GM19468 (cell line): ENCODE results near the gene EIPR1.

Experiments
- ATAC-seq: cut with Tn5 transposase; IDR thresholded peaks from one replicate; pipeline ENCODE4 v1.9.1; 2021; ENCODE audit warnings: mild to moderate bottlenecking, moderate library complexity, moderate number of reproducible peaks; ENCODE audit not compliant: unreplicated experiment; ENCODE audit errors: extremely low read depth

Gene EIPR1

DNA sequence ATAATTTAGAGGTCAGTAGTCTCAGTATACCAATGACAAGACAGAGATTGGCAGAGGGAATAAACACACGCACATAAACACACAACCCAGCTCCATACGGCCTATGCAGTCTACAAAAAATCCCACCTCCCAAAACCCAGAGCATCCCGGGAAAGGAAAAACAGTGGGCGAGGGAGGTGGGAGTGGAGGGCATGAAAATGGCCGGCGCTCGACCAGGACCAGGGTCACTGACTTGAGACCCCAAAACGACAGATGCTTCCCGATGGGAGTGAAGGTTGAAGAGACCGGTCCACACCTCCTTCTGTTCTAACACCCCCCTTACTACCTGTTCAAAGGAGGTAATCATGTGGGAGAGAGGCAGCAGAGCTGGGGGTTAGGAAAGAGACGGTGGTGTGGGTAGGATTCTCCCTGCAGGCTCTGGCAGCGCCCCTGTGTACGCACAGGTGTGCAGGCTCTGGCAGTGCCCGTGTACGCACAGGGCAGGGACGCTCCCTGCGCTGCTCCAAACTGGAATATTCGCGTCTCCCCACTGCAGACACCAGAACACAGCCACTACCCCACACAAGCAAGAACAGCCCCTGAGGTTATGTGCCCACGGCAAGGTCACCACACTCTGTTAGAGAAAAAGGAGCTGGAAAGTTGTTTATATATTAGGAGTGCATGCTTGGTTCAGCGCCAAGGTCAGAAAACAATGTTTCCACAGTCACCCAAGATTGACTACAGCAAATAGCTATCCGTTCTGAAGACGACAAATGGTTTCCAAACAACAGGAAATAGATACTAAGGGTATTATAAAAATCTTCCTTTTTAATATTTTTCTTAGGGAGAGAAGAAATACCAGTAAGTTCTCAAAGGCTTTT lies 67.9 kb downstream of the EIPR1 start:
- ATAC-seq, result no peak

DNA sequence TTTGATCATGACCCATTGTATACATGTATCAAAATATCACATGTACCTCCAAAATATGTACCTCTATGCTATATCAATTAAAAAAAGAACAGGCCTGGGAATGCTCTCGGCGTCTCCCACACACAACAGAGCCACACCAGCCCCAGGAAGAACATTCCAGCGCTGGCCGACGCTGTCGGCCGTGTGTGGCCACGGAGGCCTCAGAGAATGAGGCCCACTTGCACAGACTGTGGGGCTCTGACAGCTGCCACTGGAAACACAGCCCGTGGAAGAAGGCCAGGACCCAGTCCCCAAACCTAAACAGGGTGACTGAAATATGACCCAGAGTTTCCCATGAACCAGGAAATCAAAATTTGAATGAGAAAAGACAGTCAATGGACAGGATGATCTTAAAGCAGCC lies 69.7 kb downstream of the EIPR1 start:
- ATAC-seq, result no peak

DNA sequence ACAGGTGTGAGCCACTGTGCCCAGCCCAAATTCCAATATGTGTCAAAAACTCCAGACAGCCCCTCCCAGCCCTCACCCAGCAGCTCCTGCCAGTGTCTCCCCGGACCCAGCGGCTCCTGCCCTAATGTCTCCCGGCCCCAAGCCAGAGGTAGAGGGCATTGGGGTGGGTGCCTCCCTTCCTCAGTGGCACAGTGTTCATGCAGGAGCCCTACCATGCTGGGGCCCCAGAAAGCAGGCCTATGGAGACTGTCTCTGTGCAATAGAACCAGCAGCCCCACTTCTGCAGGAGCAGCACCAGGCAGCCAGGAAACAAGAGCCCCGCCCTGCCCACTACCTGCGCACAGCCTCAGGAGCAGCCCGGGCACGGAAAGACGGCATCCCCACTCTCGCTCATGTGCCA lies 70.4 kb downstream of the EIPR1 start:
- no peak for ATAC-seq

DNA sequence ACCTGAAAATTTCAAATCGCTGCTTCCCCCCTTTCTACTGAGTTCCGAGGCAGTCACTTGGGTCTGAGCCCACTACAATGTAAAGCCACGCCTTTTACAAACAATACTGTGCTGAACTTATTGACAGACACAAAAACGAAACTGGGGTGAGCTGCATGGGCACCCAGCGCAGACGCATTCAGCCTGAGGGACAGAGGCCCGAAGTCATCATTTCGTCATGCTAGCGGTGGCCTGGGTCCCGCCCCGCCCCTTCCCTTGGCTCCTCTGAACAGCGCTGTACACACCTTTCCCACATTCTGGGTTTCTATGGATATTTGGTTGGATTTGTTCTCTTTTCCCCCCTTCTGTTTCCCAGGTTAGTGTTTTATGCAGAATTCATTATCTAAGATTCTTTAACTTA lies 71.7 kb downstream of the EIPR1 start:
- no peak for ATAC-seq

DNA sequence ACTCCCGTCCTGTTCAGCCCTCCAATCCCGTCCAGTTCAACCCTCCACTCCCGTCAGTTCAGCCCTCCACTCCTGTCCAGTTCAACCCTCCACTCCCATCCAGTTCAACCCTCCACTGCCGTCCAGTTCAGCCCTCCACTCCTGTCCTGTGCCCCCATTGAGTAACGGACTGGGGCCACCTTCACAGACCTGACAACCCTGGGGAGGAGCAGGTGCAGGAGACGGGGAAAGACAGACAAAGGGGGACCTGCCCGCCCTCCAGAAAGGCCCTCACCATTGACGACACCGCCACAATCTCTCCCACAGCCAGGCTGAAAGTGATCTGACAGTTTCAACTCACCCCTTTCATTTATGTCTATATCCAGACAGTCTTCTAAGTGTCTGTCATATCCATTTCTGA lies 72.2 kb downstream of the EIPR1 start:
- no peak for ATAC-seq

DNA sequence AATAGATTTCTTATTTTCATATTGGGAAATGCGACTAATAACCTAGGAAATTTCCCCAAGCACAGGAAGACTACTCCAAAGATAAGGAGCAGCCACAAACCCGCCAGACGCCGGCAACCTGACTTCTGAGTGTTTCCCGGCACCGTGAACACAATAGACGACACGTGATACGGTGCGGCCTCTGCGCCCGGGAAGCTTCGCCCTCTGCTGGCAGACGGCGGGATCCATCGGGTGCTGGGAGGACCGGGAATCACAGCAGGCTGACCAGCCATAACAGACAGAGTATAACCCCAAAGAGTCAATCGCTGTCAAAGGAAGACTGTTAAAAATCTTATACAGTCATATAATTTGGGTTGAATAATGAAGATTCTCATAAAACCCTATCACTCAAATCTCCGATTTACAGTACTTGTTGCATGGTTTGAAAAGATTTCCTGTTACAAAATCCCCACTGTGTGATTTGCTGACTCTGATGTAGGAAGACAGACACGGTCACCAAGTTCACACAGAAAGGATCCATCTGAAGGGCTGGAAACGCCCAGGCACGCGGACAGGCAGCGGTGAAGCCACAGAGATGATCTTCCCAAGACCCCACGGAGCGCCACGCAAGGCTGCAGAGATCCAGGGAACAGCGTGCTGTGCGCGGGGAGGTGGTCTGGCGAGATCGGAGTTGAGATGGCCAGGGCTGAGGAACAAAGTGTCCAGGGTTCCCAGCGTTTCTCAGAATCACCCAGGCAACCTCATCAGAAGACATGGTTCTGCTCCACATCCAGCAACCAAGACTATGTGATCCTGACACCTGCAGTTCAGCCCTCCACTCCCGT lies 73.8 kb downstream of the EIPR1 start:
- ATAC-seq, result peak; percentile 98

DNA sequence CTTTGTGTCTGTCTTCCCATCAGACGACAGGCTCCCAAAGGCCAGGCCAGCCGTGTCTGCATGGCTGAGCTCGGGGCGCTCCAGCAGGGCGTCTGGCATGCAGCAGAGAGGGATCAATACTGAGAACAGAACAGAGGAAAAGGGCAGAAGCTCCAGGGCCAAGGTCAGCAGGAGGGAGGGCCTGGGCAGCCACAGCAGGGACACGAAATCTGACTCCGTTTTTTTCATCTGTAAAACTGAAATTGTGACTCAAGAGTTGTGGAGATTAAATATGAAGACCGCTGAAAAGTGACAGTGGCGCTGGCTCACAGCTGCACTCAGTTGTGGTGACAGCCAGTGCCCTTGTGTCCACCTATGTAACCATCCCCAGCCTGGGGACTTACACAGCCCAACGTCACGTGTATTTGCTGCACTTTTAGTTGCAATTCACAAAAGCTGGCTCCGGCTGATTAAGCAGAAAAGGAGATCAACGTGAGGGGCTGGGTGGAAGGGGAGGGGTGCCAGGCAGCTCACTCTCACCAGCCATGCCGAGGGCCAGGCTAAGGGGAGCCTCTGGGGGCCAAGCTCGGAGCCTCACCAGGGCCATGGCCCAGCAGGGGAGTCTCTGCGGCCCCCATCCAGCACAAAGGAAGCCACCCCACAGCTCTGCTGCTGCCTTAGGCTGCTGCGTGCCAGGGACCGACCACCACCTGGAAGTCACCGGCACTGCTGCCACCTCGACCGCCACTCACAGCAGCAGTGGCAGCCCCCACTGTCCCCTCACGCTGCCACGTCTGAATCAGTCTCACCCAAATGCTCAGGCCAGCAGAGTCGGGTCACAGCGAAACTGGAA lies 74.7 kb downstream of the EIPR1 start:
- ATAC-seq, result no peak

DNA sequence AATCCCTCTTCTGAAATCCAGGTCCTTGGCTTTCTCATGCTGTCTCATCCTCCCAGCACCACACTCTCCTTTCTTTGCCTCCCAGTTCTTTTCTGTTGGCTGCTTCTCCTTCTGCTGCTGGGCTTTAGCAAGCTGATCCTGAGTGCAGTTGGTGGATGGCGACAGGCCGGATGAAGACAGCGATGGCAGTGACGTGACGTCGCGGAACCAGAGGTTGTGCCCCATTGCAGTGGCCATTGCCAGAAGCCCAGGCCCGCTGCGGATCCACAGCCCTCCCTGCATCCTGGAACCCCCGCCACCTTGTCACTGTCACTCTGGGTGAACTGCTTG lies 75.2 kb downstream of the EIPR1 start:
- no peak for ATAC-seq

DNA sequence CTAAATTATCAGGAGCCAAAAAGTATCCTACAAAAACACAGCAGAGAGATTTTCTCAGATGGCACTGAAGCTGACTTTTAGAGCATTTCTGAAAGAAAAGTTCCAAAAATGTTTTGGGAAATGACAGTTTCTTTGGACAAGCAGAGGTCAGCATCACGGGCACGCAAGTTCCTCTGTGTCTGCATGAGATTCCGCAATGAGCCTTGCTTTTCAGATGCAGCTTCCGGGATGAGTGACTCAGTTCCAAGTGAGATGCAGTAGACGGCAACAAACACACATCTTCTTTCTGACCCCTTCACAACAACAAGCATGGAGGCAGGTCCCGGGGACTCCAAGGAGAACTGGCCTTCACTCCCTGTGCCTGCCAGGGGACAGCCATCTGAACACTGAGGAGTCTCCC lies 76.6 kb downstream of the EIPR1 start:
- no peak for ATAC-seq

DNA sequence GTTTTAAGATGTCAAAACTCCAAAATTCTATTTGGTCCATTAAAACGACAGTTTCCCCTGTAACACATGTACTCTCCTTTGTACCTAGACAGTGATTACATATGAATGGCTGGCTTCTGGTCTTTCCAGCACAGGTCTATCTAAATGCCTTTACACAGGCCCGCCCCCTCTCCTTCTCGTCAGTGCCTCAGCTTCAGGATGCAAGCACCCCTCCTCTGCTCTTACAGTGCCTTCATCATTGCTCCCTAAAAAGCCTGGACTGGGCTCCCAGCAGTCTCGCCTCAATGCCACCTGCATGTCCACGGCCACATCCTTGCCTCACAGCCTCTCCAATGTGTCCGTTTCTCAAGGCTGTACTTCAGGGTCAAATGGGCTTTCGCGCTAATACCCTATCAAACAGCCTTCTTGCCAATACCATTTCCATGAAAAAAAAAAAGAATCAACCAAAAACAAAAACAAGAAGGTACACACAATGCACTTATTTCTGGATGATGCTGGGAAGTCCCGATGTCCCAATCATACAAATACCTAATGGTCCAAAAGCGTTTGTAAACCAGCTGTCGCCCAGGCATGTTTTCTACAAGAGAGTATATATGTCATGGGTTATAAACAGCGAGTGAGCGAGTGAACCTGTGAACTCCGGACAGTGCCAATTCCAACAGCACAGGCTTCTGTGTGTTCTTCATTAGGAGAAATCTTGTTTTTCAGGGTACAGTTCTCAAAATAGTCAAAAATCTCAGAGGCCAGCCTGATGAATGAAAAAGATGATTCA lies 77.2 kb downstream of the EIPR1 start:
- no peak for ATAC-seq

DNA sequence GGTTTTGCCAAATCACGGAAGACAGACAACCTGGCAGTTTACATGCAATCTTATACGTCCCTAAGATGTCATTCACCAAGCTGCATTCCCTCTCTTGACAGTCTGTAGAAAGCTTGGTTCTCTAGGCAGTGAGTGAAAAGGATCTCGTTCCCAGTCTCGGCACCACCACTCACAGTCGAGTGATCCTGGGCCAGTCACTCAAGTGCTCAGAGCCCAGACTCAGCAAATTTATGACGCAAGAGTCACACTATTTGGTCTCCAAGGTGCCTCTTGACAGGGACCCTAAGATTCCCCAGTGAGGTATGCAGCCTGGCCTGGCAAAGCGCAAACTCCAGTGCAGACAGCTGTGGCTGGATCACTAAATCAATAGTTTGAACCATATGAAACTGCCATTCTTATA lies 77.9 kb downstream of the EIPR1 start:
- no peak for ATAC-seq

DNA sequence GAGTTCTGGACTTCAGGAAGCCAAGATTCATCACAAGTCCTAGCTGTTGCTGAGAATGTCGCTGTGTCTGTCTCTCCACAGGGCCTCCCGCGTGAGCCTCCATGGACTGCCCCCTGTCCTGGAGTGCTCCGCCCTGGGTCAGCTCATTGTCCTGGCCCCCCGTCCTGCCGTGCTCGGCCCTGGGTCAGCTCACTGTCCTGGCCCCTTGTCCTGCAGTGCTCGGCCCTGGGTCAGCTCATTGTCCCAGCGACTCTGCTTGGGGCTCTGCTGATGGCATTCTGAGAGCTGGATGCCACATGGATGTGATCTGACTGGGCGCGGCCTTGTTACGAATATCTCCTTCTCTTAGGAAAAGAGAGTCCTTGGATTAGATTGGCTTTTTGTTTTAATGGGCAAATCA lies 78.5 kb downstream of the EIPR1 start:
- ATAC-seq, result no peak

DNA sequence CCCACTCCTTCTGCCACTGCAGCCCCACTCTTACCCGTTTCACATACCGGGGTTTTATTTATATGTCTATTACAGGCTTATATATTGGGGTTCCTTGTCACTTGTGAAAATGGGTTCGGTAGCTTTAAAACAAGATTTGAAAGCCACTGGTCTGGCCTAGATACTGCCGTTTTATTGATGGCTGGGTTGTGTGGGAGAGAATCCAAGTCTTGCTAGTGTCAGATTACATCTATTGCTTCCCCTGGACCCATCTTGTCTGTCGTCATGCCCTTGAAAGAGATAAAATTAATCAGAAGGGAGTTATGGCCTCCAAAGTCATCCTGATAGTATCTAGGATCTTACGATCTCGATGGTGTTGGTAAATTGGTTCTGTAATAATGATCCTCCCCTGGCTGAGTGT lies 79.4 kb downstream of the EIPR1 start:
- no peak for ATAC-seq

DNA sequence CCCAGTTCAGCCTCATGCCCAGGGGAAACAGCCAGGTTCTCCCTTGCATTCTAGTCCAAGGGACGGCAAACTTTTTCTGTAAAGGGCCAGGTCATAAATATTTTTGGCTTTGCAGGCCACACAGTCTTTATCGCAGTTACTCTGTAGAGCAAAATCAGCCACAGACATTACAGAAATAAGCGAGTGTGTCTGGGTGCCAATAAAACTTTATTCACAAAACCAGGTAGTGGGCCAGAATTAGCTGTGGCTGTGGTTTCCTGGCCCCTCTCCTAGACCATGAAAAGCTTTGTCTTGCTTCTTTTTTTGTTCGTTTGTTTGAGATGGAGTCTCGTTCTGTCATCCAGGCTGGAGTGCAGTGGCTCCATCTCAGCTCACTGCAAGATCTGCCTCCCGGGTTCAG lies 80.1 kb downstream of the EIPR1 start:
- ATAC-seq, result no peak

DNA sequence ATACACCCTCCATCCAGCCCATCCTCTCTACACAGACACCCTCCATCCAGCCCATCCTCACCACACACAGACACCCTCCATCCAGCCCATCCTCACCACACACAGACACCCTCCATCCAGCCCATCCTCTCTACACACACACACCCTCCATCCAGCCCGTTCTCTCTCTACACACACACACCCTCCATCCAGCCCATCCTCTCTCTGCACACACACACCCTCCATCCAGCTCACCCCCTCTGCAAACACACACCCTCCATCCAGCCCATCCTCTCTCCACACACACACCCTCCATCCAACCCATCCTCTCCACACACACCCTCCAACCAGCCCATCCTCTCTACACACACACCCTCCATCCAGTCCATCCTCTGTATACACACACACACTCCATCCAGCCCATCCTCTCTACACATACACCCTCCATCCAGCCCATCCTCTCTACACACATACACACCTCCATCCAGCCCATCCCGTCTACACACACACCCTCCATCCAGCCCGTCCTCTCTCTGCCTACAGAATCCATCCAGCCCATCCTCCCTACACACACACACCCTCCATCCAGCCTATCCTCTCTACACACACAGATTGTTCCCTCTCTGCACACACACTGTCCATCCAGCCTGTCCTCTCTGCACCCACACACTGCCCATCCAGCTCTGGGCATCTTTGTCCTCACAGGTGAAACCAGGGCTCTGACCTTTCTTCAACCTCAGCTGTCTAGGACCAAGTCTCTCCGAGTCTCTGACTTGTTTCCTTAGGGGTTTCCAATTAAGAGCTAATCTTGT lies 81.2 kb downstream of the EIPR1 start:
- no peak for ATAC-seq

DNA sequence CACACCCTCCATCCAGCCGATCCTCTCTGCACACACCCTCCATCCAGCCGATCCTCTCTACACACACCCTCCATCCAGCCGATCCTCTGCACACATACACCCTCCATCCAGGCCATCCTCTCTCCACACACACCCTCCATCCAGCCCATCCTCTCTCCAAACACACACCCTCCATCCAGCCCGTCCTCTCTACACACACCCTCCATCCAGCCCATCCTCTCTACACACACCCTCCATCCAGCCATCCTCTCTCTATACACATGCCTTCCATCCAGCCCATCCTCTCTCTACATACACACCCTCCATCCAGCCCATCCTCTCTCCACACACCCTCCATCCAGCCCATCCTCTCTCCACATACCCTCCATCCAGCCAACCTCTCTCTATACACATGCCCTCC lies 83.1 kb downstream of the EIPR1 start:
- no peak for ATAC-seq

DNA sequence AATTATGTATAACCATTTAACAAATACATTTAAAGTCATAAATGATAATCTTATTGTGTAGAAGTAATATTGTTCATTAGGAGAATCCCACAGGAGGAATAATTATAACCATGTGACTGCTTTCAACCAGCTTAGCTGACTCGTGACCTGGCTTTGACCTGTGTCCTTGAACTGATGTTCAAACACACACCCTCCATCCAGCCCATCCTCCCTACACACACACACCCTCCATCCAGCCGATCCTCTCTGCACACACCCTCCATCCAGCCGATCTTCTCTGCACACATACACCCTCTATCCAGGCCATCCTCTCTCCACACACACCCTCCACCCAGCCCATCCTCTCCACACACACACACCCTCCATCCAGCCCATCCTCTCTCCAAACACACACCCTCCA lies 83.5 kb downstream of the EIPR1 start:
- no peak for ATAC-seq

DNA sequence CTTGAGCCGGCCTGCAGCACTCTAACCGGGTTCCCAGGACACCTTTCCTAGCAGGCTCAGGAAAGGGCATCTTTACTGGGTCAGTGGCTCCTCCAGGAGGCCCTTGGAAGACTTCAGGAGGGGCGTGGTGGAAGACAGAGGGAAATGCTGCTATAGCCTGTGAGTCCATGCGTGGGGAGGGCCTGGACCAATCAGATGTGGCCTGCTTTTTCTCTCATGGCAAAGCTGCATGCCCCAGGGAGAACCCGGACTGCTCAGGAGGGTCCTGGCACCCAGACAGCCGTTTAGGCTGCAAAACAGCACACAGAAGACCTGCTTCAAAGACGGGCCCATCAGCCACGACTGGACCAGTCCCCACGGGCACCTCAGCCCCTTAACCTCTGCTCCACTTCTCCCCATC lies 84.4 kb downstream of the EIPR1 start:
- ATAC-seq, result no peak

DNA sequence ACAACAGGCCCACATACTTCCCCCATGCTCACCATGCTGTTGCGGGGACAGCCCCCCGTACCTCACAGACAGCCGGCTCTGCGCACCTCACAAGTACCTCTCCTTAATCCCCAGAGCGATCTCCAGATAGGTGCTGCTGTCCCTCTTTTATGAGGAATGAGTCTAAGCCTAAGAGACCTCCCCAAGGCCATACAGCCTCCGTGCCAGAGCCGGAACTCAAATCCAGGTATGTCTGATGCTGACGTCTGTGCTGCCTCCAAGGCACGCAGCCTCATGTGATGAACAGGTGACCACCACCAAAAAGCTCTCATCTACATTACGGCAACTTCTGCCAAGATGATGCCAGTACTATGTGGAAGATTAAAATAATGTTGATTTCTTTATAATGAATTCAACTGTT lies 85.2 kb downstream of the EIPR1 start:
- ATAC-seq, result no peak
